Esophagus squamous epithelium (tissue), 4 donors: ENCODE data around the gene GAL.

Experiments used
- CTCF ChIP-seq, 6 experiments: fragments of 450-650 bp in 4 of 6; fragments of 200-600 bp in 2 of 6; sonication (generic) in 2 of 6; IDR thresholded peaks; one replicate each; pipeline ENCODE4 v1.5.1; 2016 to 2019; ENCODE audit warnings: antibody characterized with exemption in 6 of 6, mild to moderate bottlenecking in 4 of 6, moderate library complexity in 4 of 6
- POLR2A ChIP-seq, 4 donors: fragments of 450-650 bp; IDR thresholded peaks; one replicate each; pipeline ENCODE4 v1.6.1; 2017; ENCODE audit warnings: antibody characterized with exemption in 4 of 4, mild to moderate bottlenecking in 4 of 4, moderate library complexity in 3 of 4

GRCh38 chr11:68641880-68642279 is 42.5 kb upstream of the GAL start:
- TF ChIP-seq CTCF (IDR thresholded peaks at IDR 0.05) (no peak), POLR2A (IDR thresholded peaks at IDR 0.05) (no peak)
